Right lobe of liver (tissue), 6 donors: ENCODE measurements around the gene GPS1. TPM values are rescaled to one million over a fixed set of nuclear protein-coding genes. Genes with fewer than 3 reads are reported as not detected.

Source experiments
- ATAC-seq, 4 donors: fragments of 200-7000 bp; cut with Tn5 transposase; one replicate each; pipeline ENCODE4 v1.9.1; 2020; ENCODE audit warnings: mild to moderate bottlenecking in 4 of 4, moderate library complexity in 4 of 4
- DNase-seq, 3 donors: peaks; one replicate each; pipeline ENCODE4 v3.0.0-alpha.2; 2020
- H3K27ac ChIP-seq, 3 donors: fragments of 200-600 bp; one replicate each; pipeline ENCODE4 v1.8.0; 2022
- H3K27me3 ChIP-seq, 2 donors: fragments of 200-600 bp; one replicate each; pipeline ENCODE4 v1.8.0; 2022
- H3K36me3 ChIP-seq, 4 donors: fragments of 200-600 bp; sonication (generic) in 1 of 4; one replicate each; pipeline versions ENCODE4 v1.5.1 to v1.8.0; 2017 to 2022; ENCODE audit warnings: control low read depth in 1 of 4
- H3K4me1 ChIP-seq, 4 donors: fragments of 200-600 bp; sonication (generic) in 1 of 4; one replicate each; pipeline versions ENCODE4 v1.5.1 to v1.8.0; 2017 to 2022; ENCODE audit warnings: control low read depth in 1 of 4
- H3K4me3 ChIP-seq, 3 donors: fragments of 200-600 bp; one replicate each; pipeline ENCODE4 v1.8.0; 2022
- H3K9me3 ChIP-seq, 4 donors: fragments of 200-600 bp; sonication (generic) in 1 of 4; one replicate each; pipeline versions ENCODE4 v1.5.1 to v1.8.0; 2017 to 2022; ENCODE audit warnings: control low read depth in 1 of 4
- CTCF ChIP-seq, 4 donors: fragments of 200-600 bp in 3 of 4; fragments of 450-650 bp in 1 of 4; IDR thresholded peaks; one replicate each; pipeline versions ENCODE4 v1.5.1 to v1.8.0; 2016 to 2022; ENCODE audit warnings: antibody characterized with exemption in 4 of 4, mild to moderate bottlenecking in 2 of 4
- POLR2A ChIP-seq: fragments of 450-650 bp; IDR thresholded peaks from one replicate; pipeline ENCODE4 v1.6.1; 2017; ENCODE audit warnings: antibody characterized with exemption, mild to moderate bottlenecking
- WGBS: methylation state at CpG from one replicate; pipeline ENCODE4 v1.1.6; 2018; ENCODE audit warnings: low coverage, low lambda C conversion rate; ENCODE audit not compliant: insufficient coverage; ENCODE audit errors: missing lambda C conversion rate; 5-methylcytosine and 5-hydroxymethylcytosine counted together
- intact Hi-C, 2 donors: fragments of 100-400 bp; cut with DNase I; formaldehyde crosslinking; loops; one replicate each; pipeline versions ENCODE4 v1.11.2 to v1.14.1; 2022
- total RNA-seq, 6 experiments: library from RNA; depleted of rRNA in 2 of 6; stranded (reverse); fragments of >200 nt in 2 of 6; fragmentation: NEBNext Ultra II Directional in 3 of 6; extraction: Animal tissue kit (Norgen Biotek cat#: 25700) in 3 of 6; gene quantifications; one replicate each; pipeline versions ENCODE4 v1.1.0 to v1.2.4, GENCODE V29; 2016 to 2023
- donor health status: DM: no; HTN: yes; CAD: no.
- donor health status: DM: no; HTN: no; CAD: no.
- donor health status: DM: no; HTN: no; CAD: no.
- donor health status: DM: no; HTN: yes; CAD: no.
- donor health status: DM: no; HTN: yes; CAD: no.

The GPS1 gene
- total RNA-seq, 6 experiments from 2014 or later = 46.5 to 93.5 (median 62.1) TPM

- no peaks in the 10 kb centered on the region for H3K9me3 ChIP-seq
- H3K27me3 ChIP-seq = no peaks in the 10 kb centered on the region
- peaks cover 0 to 6% (median under 1%) of the 10 kb centered on the region in 4 donors for H3K4me1 ChIP-seq
- intact Hi-C loops = loop anchor here (5.0 to 10.0 kb wide), 3 partner anchors 54 to 131 kb away; partner anchors contain the start of gene NOTUM (in 1 of the 2)
- WGBS = no CpG with 5 or more reads among the region's 28 CpGs
- no peak overlapping the region for H3K4me3 ChIP-seq
- no peak overlapping the region for H3K27ac ChIP-seq
- H3K36me3 ChIP-seq = peaks cover 0 to 17% (median 0%) of the 10 kb centered on the region in 4 donors
- no peak for TF ChIP-seq POLR2A
- ATAC-seq (no peak), DNase-seq (no peak)
Observed at GRCh38 chr17:82016061-82016874, 35.4 kb upstream of the GPS1 start.

GRCh38 chr17:82016875-82017459 lies 34.7 kb upstream of the GPS1 start:
- ATAC-seq (no peak), DNase-seq (no peak)
- H3K36me3 ChIP-seq = peaks cover 0 to 11% (median 0%) of the 10 kb centered on the region in 4 donors
- WGBS = 90% methylated on average over 2 of the region's 24 CpGs
- no peaks in the 10 kb centered on the region for H3K27me3 ChIP-seq
- no peaks in the 10 kb centered on the region for H3K9me3 ChIP-seq
- intact Hi-C loops = loop anchor here (5.0 to 10.0 kb wide), 3 partner anchors 55 to 132 kb away; partner anchors contain the start of gene NOTUM (in 1 of the 2)
- no peak overlapping the region for H3K4me3 ChIP-seq
- TF ChIP-seq POLR2A = no peak
- TF ChIP-seq CTCF (IDR thresholded peaks at IDR 0.05) = no peak
- H3K27ac ChIP-seq = no peak overlapping the region
- H3K4me1 ChIP-seq = peaks cover 0 to 11% (median 4%) of the 10 kb centered on the region in 4 donors

GRCh38 chr17:82017612-82018151 lies 34.0 kb upstream of the GPS1 start:
- 20% methylated on average over 1 of the region's 13 CpGs for WGBS
- TF ChIP-seq POLR2A (no peak), CTCF (IDR thresholded peaks at IDR 0.05) (no peak)
- no peak for DNase-seq
- intact Hi-C loops = loop anchor here (5.0 to 10.0 kb wide), 3 partner anchors 55 to 133 kb away; partner anchors contain the start of gene NOTUM (in 1 of the 2)
- Histone ChIP-seq H3K27me3 (no peaks in the 10 kb centered on the region), H3K27ac (no peak overlapping the region), H3K36me3 (peaks cover 0 to 8% (median 0%) of the 10 kb centered on the region in 4 donors), H3K9me3 (no peaks in the 10 kb centered on the region), H3K4me1 (peaks cover 0 to 16% (median 4%) of the 10 kb centered on the region in 4 donors), H3K4me3 (no peak overlapping the region)
- ATAC-seq = no peak

GRCh38 chr17:82018152-82018988 lies 33.3 kb upstream of the GPS1 start:
- H3K27ac ChIP-seq = no peak overlapping the region
- TF ChIP-seq CTCF (IDR thresholded peaks at IDR 0.05) (no peak), POLR2A (no peak)
- H3K4me1 ChIP-seq = peaks cover 0 to 16% (median 4%) of the 10 kb centered on the region in 4 donors
- H3K36me3 ChIP-seq = peaks cover 0 to 8% (median 0%) of the 10 kb centered on the region in 4 donors
- H3K4me3 ChIP-seq = no peak overlapping the region
- WGBS = no CpG with 5 or more reads among the region's 19 CpGs
- no peaks in the 10 kb centered on the region for H3K27me3 ChIP-seq
- intact Hi-C loops = loop anchor here (5.0 to 10.0 kb wide), 3 partner anchors 56 to 134 kb away; partner anchors contain the start of gene NOTUM (in 1 of the 2)
- DNase-seq (no peak), ATAC-seq (no peak)
- H3K9me3 ChIP-seq = no peaks in the 10 kb centered on the region
